Lower leg skin (tissue), 3 donors: ENCODE measurements around the gene UBASH3B.

Source experiments
- POLR2A ChIP-seq, 2 donors: fragments of 450-650 bp; IDR thresholded peaks; one replicate each; pipeline ENCODE4 v1.6.1; 2016 to 2017; ENCODE audit warnings: antibody characterized with exemption in 2 of 2, mild to moderate bottlenecking in 1 of 2, moderate library complexity in 1 of 2
- TF ChIP-seq, protein P1 (sequence below), 3 donors: fragments of 450-650 bp; IDR thresholded peaks; one replicate each; pipeline ENCODE4 v1.5.1; 2016; ENCODE audit warnings: antibody characterized with exemption in 3 of 3, mild to moderate bottlenecking in 3 of 3, moderate library complexity in 2 of 3

- TF ChIP-seq, protein P1, sequence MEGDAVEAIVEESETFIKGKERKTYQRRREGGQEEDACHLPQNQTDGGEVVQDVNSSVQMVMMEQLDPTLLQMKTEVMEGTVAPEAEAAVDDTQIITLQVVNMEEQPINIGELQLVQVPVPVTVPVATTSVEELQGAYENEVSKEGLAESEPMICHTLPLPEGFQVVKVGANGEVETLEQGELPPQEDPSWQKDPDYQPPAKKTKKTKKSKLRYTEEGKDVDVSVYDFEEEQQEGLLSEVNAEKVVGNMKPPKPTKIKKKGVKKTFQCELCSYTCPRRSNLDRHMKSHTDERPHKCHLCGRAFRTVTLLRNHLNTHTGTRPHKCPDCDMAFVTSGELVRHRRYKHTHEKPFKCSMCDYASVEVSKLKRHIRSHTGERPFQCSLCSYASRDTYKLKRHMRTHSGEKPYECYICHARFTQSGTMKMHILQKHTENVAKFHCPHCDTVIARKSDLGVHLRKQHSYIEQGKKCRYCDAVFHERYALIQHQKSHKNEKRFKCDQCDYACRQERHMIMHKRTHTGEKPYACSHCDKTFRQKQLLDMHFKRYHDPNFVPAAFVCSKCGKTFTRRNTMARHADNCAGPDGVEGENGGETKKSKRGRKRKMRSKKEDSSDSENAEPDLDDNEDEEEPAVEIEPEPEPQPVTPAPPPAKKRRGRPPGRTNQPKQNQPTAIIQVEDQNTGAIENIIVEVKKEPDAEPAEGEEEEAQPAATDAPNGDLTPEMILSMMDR (IDR thresholded peaks at IDR 0.05), result no peak
- TF ChIP-seq POLR2A (IDR thresholded peaks at IDR 0.05), result no peak
These were observed 126.7 kb downstream of the UBASH3B start for GRCh38 chr11:122782222-122782621.
